Caco-2 (cell line): ENCODE measurements around the gene RNU6-9. TPM values are rescaled to one million over a fixed set of nuclear protein-coding genes. Genes with fewer than 3 reads are reported as not detected.
A peak's percentile ranks its signal among the peaks of the same experiment; 100 is the strongest.

Experiments used
- BruUV-seq: library from RNA; stranded (reverse); fragments of 400-500 nt; replicated peaks from 2 replicates; lab custom pipeline; 2021; lab: Mats Ljungman, UMichigan
- CTCF ChIA-PET: fragments of 300-600 bp; sonication (Branson Sonifier 250); formaldehyde crosslinking; loops from one replicate; lab custom pipeline; 2022; ENCODE audit warnings: antibody characterized with exemption; lab: Charles Lee
- POLR2A ChIA-PET: fragments of 300-600 bp; sonication (Branson Sonifier 250); formaldehyde crosslinking; loops from one replicate; lab custom pipeline; 2022; ENCODE audit warnings: antibody characterized with exemption; lab: Charles Lee
- DNase-seq, 2 experiments: peaks; one replicate each; pipeline versions ENCODE4 v3.0.0 to v3.0.0-alpha.2; 2020 to 2022
- H3K27me3 ChIP-seq: replicated peaks from 2 replicates; pipeline ENCODE4 v1.6.0; 2011; ENCODE audit warnings: low read length; ENCODE audit not compliant: control insufficient read depth, insufficient read depth
- H3K36me3 ChIP-seq: 2 replicates; pipeline ENCODE4 v1.5.1; 2011; ENCODE audit warnings: low read length; ENCODE audit not compliant: control insufficient read depth, insufficient read depth
- H3K4me1 ChIP-seq: fragments of 250-450 bp; sonication (Bioruptor Pico); 2 replicates; pipeline ENCODE4 v1.5.1; 2020; ENCODE audit warnings: mild to moderate bottlenecking
- H3K4me3 ChIP-seq: 2 replicates; pipeline ENCODE4 v1.5.1; 2011; ENCODE audit warnings: low read depth, mild to moderate bottlenecking, control low read depth, low read length
- H3K9me3 ChIP-seq: fragments of 250-450 bp; sonication (Bioruptor Pico); 2 replicates; pipeline ENCODE4 v1.5.1; 2020; ENCODE audit warnings: mild to moderate bottlenecking, moderate library complexity
- H3K27ac Mint-ChIP-seq: one replicate; pipeline ENCODE4 v1.8.0; 2022; ENCODE audit warnings: mixed read lengths; ENCODE audit not compliant: unreplicated experiment
- H3K27me3 Mint-ChIP-seq: one replicate; pipeline ENCODE4 v1.8.0; 2022; ENCODE audit warnings: mixed read lengths; ENCODE audit not compliant: insufficient read depth, unreplicated experiment
- H3K36me3 Mint-ChIP-seq: one replicate; pipeline ENCODE4 v1.8.0; 2022; ENCODE audit warnings: mild to moderate bottlenecking, mixed read lengths; ENCODE audit not compliant: insufficient read depth, unreplicated experiment
- H3K4me1 Mint-ChIP-seq: one replicate; pipeline ENCODE4 v1.8.0; 2022; ENCODE audit warnings: low read depth, mixed read lengths; ENCODE audit not compliant: unreplicated experiment
- H3K4me3 Mint-ChIP-seq: one replicate; pipeline ENCODE4 v1.8.0; 2022; ENCODE audit warnings: mild to moderate bottlenecking, moderate library complexity, mixed read lengths; ENCODE audit not compliant: unreplicated experiment
- H3K9me3 Mint-ChIP-seq: one replicate; pipeline ENCODE4 v1.8.0; 2022; ENCODE audit warnings: mixed read lengths; ENCODE audit not compliant: unreplicated experiment
- CTCF ChIP-seq, 2 experiments: fragments of 200-600 bp in 1 of 2; IDR thresholded peaks; 1 replicate in 1 of 2; 2 replicates in 1 of 2; pipeline versions ENCODE4 v1.5.1 to v1.8.0; 2011 to 2022; ENCODE audit warnings: antibody characterized with exemption in 1 of 2, control low read depth in 1 of 2, inconsistent platforms in 1 of 2, low read depth in 1 of 2, low read length in 1 of 2, mild to moderate bottlenecking in 1 of 2, moderate library complexity in 1 of 2; ENCODE audit not compliant: insufficient read depth in 1 of 2, severe bottlenecking in 1 of 2, unreplicated experiment in 1 of 2
- intact Hi-C: fragments of 100-400 bp; cut with micrococcal nuclease; formaldehyde crosslinking; loops from one replicate; pipeline ENCODE4 v1.10.0; 2022; ENCODE audit not compliant: unreplicated experiment
- total RNA-seq: library from RNA; stranded (reverse); gene quantifications from 2 replicates; pipeline ENCODE4 v1.2.3, GENCODE V29; 2022

The RNU6-9 gene
- total RNA-seq, 1 experiment from 2014 or later, result not detected

- no peak for TF ChIP-seq CTCF (IDR thresholded peaks at IDR 0.05; ENCODE audit: insufficient read depth in 1 of 2, low read depth in 1 of 2, low read length in 1 of 2, severe bottlenecking in 1 of 2, unreplicated experiment in 1 of 2)
- peaks cover 35% of the 10 kb centered on the region for H3K4me1 ChIP-seq
- DNase-seq, result peak; percentile 59 to 74
- no peak overlapping the region for H3K27ac Mint-ChIP-seq
- ChIA-PET CTCF (no interaction called here), POLR2A (interaction anchor here (1.0 kb wide), 1 partner anchor 29 kb away, joined by 6 read pairs; no protein-coding TSS in a partner anchor)
- H3K4me3 ChIP-seq, result peak overlapping the region; percentile 98
- peaks cover 37% of the 10 kb centered on the region for H3K36me3 Mint-ChIP-seq
- peaks cover 3% of the 10 kb centered on the region for H3K36me3 ChIP-seq
- H3K27me3 Mint-ChIP-seq, result no peaks in the 10 kb centered on the region
- no TSS peak for BruUV-seq
- no peaks in the 10 kb centered on the region for H3K9me3 Mint-ChIP-seq
- intact Hi-C loops, result no loop called here
- no peaks in the 10 kb centered on the region for H3K4me1 Mint-ChIP-seq
- peak overlapping the region; percentile 85 for H3K4me3 Mint-ChIP-seq
- no peaks in the 10 kb centered on the region for H3K9me3 ChIP-seq
- H3K27me3 ChIP-seq, result no peaks in the 10 kb centered on the region
Measured at GRCh38 chr19:927351-927779, 34.1 kb downstream of the RNU6-9 start.

- no TSS peak for BruUV-seq
- no peaks in the 10 kb centered on the region for H3K27me3 ChIP-seq
- Mint-ChIP-seq H3K9me3 (no peaks in the 10 kb centered on the region), H3K4me3 (peak overlapping the region; percentile 85), H3K36me3 (peaks cover 42% of the 10 kb centered on the region), H3K27ac (no peak overlapping the region), H3K27me3 (no peaks in the 10 kb centered on the region), H3K4me1 (no peaks in the 10 kb centered on the region)
- TF ChIP-seq CTCF (IDR thresholded peaks at IDR 0.05; ENCODE audit: insufficient read depth in 1 of 2, low read depth in 1 of 2, low read length in 1 of 2, severe bottlenecking in 1 of 2, unreplicated experiment in 1 of 2), result no peak
- H3K4me3 ChIP-seq, result peak overlapping the region; percentile 98
- H3K9me3 ChIP-seq, result no peaks in the 10 kb centered on the region
- no peak for DNase-seq
- peaks cover 41% of the 10 kb centered on the region for H3K4me1 ChIP-seq
- H3K36me3 ChIP-seq, result peaks cover 3% of the 10 kb centered on the region
- ChIA-PET CTCF (no interaction called here), POLR2A (no interaction called here)
- intact Hi-C loops, result no loop called here
Measured at GRCh38 chr19:927780-928401, 34.6 kb downstream of the RNU6-9 start.

GRCh38 chr19:928471-929202, 35.4 kb downstream of the RNU6-9 start:
- Mint-ChIP-seq H3K27me3 (no peaks in the 10 kb centered on the region), H3K4me3 (peak overlapping the region; percentile 85), H3K27ac (no peak overlapping the region), H3K4me1 (no peaks in the 10 kb centered on the region), H3K36me3 (peaks cover 50% of the 10 kb centered on the region), H3K9me3 (no peaks in the 10 kb centered on the region)
- Histone ChIP-seq H3K9me3 (no peaks in the 10 kb centered on the region), H3K4me1 (peaks cover 41% of the 10 kb centered on the region), H3K27me3 (no peaks in the 10 kb centered on the region), H3K4me3 (peak overlapping the region; percentile 98), H3K36me3 (peaks cover 3% of the 10 kb centered on the region)
- POLR2A ChIA-PET, result no interaction called here
- no peak for DNase-seq
- intact Hi-C loops, result no loop called here
- no peak for TF ChIP-seq CTCF (IDR thresholded peaks at IDR 0.05; ENCODE audit: insufficient read depth in 1 of 2, low read depth in 1 of 2, low read length in 1 of 2, severe bottlenecking in 1 of 2, unreplicated experiment in 1 of 2)
- TSS peak; percentile 13 for BruUV-seq
- CTCF ChIA-PET, result no interaction called here
